Activated CD4-positive, alpha-beta T cell treated with anti-CD3 and anti-CD28 coated beads, Interleukin-2, amount 50 U/mL, for 4 hours (primary cell): ENCODE results near the gene SPTLC1.
"Not testable (repeated sequence)": the region's sequence is repeated elsewhere in the genome, so short reads cannot be mapped to it uniquely, and the experiment has no call there.

ENCODE experiments used
- DNase-seq, 2 experiments: peaks; one replicate each; pipeline ENCODE4 v3.0.0-alpha.2; 2020

SPTLC1 gene, protein sequence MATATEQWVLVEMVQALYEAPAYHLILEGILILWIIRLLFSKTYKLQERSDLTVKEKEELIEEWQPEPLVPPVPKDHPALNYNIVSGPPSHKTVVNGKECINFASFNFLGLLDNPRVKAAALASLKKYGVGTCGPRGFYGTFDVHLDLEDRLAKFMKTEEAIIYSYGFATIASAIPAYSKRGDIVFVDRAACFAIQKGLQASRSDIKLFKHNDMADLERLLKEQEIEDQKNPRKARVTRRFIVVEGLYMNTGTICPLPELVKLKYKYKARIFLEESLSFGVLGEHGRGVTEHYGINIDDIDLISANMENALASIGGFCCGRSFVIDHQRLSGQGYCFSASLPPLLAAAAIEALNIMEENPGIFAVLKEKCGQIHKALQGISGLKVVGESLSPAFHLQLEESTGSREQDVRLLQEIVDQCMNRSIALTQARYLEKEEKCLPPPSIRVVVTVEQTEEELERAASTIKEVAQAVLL

DNA sequence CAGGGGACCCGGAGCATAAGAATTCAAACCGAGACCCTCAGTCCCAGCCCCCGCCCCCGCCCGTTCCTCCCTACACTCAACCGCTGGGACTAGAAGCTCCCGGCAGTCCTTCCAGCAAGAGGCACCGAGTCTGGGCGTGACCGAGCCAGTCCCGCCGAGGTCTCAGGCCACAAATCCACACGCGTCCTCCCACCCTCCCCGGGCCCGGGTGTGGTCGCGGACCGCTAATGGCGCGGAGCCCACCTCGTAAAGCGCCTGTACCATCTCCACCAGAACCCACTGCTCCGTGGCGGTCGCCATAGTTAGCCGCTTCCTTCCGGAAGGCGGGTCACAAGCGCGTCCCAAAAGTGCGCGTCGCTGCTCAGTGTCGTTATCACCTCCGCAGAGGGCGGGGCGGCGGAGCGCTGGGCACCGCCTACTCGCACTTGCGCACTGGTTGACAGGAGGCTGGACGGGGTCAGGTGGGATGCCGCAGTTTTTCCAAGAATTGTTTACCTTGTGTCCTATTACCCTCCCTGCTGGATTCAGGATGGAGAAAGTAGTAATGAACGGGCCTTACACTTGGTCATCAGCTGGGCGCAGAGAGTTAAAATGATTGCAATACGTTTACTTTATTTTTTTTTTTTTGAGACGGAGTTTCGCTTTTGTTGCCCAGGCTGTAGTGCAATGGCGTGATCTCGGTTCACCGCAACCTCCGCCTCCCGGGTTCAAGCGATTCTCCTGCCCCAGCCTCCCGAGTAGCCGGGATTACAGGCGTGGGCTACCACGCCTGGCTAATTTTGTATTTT lies at the start of gene SPTLC1:
Gene SPTLC1, minus strand, starts transcription at position 343 of the 788 bp plus-strand sequence. Its CDS starts 43 bp downstream, at position 300.
- peak; percentile 90 to 91 for DNase-seq

DNA sequence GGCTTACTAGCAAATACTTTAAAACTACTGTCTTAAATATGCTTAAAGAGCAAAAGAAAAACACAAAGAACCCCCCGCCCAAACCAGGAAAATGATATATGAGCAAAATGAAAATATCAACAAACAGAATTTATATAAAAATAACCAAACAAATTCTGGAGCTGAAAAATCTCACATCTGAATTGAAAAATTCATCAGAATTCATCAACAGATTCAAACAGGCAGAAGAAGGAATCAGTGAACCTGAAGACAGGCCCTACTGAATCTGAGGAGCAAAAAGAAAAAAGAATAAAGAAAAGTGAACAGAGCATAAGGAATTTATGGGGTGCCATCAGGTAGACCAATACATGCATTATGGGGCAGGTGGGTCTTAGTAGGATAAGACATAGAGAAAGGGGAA lies 49.8 kb upstream of the SPTLC1 start:
- no peak for DNase-seq

DNA sequence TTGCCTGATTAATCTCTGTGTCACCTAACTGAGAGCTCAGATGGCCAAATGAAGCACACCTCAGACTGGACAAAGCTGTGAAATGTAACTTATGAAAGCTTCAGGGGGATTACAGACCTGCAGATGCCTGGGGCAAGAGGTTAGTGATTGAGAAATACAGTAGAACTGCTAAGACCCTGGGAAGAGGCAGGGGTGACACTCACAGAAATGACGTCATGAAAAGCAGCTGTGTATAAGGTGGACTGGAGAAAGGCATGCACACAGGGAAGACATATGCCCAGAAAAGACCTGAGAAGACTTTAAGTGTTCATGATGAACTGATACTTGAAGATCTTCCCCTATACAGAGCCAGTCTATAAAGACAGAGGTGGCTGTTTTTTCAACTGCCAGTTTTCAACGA lies 49.3 kb upstream of the SPTLC1 start:
- no peak for DNase-seq

DNA sequence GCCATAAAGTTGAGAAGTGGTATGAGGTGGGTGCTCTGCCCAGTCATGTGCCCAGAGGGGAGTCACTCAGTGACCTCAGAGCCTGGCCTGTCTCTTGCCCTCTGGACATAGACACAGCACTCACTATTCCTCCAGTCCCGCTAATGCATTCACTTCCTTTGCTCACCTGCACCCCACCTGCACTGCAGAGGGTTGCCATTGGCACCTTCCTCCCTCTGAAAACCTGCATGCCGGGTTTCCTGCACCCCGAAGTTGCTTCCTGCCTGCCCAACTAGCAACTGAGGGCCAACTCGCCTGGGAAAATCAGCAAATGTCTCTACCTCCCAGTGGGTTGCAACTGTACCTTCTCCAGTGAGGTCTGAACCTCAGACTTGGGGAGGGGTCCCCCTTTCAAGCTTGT lies 48.1 kb upstream of the SPTLC1 start:
- DNase-seq: no peak

DNA sequence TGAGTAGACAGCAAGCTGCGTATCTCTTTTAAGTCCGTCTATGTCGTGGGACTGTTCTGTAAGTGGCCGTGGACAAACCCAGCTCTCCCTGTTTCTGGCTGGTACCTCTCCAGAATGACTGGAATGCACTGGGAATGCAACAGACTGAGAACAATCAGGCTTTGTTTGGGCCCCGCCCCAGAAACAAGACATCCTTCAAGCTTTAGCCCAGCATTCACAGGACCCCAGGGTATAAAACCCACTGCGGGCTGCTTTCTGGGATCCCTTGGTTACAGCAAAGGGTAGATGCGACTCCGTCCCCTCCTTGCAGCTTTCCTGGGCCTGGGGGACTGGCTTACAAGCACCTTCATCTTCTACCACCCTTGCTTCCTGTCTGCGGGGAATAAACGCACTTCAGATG lies 45.6 kb upstream of the SPTLC1 start:
- no peak for DNase-seq

DNA sequence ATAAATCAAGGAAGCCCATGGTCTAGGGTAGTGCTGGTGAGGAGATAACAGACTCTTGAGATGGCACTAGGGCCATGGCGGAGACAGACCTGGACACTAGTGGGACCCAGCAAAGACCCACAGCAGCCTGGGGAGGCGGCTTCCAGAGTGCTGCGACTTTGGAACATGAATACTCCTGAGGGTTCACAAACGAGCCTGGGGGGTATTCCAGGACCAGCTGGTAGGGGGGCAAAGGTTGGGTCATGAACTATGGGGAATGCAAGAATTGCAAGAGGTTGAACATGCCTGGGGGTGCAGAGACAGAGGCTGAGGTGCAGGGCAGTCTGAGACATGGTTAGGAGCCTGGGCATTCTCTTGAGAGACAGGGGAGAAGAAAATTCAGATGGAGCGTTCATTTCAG lies 43.8 kb upstream of the SPTLC1 start:
- no peak for DNase-seq

DNA sequence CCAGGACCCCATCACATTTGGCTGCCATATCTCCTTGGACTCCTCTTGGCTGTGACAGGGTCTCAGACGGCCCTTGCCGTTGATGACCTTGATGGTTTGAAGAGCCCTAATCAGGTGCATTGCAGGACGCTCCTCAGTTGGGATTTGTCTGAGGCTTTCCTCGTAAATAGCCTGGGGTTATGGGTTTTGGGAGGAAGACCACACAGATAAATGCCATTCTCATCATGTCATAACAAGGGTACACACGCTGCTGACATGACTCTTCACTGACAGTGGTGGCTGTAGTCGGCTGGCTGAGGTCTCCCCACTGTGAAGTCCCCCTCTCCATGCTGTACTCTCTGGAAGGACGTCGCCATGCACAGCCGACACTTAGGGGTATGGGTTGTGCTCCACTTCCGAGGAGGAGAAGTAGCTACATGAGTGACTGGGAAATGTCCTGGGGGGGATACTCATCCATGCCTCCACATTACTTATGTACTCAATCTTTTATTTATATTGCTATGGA lies 42.9 kb upstream of the SPTLC1 start:
- no peak for DNase-seq

DNA sequence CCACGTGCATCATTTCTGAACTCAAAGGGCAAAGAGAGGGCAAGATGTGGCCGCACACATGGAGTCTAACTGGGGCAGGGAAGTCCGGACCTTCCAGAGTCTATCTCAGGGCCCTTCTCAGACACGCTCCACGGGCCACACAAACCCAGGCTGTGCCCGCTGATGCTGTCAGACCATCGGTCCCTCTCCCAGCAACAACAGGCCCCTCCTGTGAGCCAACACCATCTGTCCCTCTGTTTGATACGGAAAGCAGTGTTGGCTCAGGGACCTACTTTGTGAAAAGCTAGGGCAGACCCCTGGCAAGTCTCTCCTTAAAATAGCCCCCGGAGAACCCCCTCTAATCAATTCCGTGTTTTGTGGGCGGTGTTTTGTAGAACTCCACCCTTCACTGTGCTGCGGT lies 40.5 kb upstream of the SPTLC1 start:
- DNase-seq: not testable (repeated sequence)

DNA sequence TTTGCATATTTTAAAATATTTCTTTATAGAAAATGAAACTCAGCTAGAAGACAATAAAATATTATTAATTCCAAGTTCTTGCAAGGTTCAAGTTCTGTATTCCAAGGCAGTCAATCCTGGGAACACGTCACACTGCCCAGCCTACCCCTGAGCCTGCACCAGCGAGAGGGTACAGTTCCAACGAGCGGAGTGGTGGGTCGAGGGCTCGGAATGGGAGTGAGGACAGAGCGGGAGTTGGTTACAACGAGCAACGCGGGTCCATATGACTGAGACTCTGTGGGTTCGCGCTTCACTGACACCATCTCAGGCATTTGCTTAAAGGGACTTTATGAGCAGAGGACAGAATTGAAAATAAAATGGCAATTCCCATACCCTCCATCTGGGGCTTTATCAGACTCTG lies 40.0 kb upstream of the SPTLC1 start:
- DNase-seq: no peak

DNA sequence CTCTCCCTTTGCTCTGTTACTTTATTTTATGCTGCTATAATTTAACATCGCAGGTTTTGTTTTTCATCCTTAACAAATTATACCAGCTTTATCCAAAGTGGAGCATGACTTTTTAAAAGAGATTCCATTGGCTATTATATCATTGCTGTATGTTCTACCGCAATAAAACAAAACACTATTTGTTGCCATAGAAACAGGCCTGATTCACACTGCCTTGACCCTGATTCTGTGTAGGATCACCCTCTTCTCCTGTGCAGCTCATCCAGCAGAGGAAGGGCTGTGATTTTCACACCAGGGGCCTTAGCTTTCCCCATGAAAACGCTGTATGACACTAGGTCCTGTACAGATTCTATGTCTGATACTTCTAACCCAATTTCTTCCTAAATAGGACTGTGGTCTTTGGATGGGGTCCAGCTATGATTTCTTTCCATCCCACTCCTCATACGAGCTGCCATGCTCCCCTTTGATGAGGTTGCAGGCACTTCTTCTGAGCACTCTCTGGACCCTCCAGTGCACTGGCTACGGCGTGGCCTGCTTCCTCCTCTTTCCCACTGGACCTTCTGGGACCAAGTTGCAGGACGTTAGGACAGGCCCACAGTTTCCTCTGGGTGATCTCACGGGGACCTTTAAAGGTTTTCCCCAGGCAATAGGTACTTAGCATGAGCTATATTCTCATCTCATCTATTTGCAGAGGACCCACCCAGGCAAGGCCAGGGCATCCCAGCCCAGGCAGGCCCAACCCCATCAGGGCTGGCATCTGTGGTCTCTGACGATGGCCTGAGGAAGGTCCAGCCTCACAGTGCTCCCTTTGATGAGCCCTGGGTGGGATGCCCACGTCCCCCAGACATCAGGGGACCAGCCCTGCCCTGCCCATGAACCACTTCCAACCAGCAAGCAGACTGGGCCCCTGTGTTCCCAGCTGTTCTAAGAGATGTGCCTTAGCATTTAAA lies 38.5 kb upstream of the SPTLC1 start:
- DNase-seq: not testable (repeated sequence)

DNA sequence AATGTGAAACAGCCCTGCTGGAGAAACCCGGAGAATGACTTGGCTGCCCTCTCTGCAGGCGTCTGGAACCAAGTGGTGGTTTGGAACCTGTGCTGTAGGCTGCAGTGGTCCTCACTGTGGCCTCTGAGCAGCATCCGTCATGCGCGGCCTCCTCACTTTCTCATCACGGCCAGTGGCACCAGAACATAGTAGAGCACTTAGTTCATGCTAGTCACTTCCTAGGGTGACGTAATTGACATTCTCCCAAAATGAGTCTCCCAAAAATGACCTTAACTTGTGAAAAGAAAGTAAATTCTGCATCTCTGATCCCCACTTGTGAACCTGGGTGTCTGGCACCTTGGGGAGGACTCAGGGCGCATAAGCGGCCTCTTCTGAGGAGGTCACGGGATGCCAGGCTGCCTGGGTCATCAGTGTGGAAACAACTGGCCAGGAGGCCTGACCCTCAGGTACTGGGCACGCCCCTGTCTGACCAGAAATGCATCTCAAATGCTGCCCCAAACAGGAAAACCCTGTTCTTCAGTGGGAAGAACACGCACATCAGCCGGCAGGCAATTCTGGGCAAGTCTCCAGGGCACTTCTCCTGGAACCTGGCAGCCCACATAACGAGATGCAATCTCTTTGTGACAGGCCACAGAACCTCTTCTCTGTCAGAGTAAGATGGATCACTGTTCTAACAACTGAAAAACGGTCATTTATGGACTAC lies 36.6 kb upstream of the SPTLC1 start:
- DNase-seq: no peak

DNA sequence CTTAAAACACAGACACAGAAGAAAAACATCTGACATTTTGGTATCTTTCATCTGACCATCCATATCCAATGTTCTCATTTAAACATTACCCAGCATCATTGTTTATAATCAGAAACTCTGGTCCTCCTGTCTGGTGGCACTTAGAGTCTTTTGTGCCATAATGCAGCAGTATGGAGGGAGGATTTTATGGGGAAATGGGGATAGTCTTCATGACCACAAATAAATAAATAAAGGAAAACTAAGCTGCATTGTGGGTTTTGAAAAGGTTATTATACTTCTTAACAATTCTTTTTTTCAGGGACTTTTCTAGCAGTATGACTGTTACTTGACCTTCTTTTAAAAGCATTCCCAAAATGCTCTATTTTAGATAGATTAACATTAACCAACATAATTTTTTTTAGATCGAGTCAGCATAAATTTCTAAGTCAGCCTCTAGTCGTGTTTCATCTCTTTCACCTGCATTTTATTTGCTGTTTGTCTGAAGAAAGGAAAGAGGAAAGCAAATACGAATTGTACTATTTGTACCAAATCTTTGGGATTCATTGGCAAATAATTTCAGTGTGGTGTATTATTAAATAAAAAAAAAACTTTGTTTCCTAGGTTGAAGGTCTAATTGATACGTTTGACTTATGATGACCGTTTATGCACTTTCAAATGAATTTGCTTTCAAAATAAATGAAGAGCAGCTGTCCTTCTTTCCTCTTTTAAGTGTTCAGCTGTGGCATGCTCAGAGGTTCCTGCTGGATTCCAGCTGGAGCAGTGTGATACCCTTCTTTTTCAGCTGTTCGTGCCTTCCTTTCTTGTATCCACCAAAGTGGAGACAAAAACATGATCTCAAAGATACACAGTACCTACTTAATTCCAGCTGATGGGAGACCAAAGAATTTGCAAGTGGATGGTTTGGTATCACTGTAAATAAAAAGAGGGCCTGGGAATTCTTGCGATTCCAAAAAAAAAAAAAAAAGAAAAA lies 35.6 kb upstream of the SPTLC1 start:
- DNase-seq: not testable (repeated sequence)

DNA sequence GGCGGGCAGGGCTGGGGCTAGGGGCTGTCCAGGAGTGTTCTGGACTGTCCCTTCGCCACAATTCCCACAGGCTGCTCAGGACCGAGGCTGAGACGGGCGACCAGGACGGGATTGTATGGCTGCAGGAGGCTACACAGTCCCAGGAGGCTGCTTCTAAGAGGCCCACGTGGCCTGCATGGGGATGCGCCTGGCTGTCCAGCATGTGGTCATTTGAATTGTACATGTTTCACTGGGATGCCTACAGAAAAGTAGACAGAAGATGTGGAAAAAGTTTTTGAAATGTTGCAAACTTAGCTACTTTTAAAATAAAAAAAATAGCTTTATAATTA lies 32.6 kb upstream of the SPTLC1 start:
- DNase-seq: no peak

DNA sequence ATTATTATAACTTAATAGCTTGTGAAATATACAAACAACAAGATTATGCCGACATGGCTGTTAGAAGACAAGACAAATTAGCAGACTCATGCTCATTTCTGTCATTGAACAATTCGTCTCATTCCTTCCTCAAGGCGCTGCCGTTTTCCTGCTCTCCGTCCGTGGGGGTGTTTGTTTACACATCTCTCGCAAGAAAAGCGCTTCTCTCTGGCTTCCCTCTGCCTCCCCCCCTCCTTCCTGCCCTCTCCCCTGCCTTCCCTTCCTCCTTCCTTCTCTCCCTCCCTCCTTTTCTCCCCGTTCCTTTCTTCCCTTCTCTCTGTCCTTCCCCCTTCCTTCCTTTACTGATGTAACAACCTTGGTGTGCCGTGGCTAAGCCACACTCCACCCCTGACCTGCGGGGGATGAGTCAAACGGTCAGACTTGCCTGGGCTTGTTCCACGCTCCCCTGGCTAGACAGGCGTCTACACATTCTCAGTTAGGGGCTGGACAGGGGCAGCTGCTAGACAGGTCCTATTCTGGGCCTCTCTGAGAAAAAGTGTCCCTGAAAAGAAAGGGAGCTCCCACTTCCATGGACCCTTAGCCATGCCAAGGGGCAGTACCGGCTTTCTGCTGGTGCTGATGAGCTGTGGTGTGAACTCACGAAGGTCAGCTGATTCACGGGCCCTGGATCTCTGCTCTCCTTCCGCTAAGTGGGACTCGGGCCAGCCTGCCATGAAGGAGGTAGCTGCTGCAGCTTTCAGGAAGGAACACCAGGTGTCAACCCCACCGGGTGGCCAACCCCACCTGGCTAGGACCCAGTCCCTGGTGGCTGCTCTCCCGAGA lies 32.0 kb upstream of the SPTLC1 start:
- DNase-seq: no peak

DNA sequence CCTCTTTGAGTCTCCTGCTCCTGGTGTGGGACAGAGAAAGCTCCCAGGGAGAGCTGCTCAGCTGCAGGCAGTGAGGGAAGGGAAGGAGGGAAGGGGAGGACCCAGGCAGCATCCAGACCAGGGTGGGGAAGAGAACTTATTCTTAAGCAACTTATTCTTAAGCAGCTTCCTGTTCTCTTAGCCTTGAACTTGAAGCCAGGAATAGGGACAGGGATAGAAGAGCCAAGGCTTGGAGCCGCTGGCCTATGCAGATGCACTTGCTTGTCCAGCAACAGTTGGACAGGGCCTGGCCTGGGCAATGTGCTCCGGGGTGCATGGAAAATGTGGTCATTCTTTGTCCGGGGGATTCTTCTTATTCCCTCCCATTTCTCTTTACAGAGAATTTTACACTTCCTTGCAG lies 31.4 kb upstream of the SPTLC1 start:
- no peak for DNase-seq

DNA sequence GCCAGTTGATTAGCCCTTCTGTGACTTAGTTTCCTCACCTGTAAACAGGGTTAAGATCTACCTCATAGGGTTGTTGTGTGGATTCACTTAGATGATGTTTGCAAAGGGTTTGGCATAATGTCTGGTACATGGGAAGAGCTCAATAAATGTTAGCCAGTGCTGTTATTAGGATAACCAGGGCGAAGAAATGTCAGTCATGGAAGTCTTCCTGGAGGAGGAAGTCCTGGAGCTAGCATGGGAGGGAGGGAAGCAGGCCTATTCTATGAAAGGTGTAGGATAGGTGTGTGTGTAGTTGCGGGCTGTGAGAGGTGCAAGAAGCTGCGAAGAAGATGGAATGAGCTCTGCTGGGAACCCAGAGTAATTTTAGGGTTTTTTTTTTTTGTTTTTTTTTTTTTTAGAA lies 30.6 kb upstream of the SPTLC1 start:
- not testable (repeated sequence) for DNase-seq

DNA sequence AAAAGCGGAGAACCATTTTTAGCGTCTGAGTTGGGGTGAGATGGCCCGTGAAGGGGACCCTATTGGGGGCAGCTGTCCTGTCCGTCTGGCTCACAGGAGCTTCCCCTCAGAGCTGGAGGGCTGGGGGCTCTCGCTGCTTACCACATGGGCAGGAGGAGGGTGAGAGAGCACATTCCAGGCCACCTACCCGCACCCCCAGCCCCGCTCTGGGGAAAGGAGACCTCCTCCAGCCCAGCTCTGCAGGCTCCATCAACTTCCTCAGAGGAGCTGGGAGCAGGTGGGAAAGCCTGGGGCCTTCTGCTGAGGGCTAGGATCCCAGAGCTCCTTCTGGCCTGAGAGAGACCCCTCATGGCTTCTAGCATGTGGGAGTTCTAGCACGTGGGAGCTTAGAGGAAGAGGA lies 27.1 kb upstream of the SPTLC1 start:
- no peak for DNase-seq

DNA sequence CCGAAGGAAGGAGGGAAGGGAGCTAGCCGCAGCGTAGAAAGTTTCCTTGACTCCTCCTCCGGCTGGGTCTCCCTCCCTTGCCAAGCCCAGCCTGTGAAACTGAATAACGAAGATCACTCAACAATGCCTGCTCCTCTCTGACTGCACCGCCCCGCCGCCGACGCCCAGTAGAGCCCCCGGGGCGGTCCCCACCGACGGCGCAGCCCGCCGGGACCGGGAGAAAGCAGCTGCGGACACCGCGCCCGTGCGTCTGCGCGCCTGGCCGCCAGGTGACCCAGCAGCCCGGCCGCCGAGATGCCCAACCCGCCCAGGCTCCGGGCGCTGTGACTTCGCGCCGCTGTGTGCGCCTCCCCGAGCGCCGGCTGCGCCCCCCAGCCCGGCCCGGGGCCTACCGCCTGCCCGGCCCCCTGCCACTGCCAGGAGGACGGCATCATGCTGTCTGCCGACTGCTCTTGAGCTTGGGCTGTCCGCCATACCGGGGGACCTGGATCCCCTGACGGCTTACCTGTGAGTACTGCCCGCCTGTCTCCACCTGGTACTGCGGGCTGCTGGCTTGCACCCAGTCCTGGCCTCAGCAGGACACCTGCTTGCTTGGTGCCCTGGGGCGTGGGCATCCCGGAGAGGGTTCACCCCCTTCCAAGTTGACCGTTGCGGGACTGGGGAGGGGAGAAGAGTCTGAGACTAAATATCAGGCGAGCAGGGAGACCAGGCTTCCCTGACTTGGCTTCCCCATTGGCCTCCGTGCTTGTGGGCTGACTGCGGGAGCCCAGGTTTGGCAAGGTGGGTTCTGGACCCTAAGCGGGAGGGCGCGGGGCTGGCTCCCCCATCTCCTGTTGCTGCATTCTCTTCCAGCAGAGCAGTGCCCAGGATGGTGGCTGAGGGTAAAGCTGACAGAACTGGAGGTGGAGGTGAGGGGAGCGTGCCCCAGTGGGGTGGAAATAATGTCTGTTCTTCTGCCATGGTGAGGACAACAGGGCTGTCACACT lies 26.2 kb upstream of the SPTLC1 start:
- no peak for DNase-seq

DNA sequence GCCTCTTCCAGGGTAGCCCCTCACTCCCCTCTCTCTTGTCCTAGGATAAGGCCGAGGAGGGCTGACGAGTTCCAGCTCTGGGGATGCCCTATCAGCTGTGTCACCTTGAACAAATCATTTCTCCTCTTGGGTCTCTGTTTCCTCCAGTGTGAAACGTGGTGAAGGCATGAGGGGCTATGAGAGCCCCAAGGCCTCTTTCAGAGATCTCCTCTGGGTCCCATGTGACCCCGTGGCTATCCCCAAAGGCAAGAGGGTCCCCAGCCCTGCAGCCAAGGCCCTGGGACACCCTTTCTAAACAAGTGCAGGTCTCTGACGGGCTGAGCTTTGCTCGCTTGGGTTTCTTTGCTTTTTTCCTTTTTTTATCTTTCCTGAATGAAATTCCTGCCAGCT lies 25.5 kb upstream of the SPTLC1 start:
- DNase-seq: no peak
